Activated CD4-positive, alpha-beta T cell treated with anti-CD3 and anti-CD28 coated beads for 4 hours (primary cell): Measurements from ENCODE around the gene DRAXIN.

ENCODE experiments used
- DNase-seq, 2 donors: peaks; one replicate each; pipeline ENCODE4 v3.0.0-alpha.2; 2020

Gene DRAXIN

DNA sequence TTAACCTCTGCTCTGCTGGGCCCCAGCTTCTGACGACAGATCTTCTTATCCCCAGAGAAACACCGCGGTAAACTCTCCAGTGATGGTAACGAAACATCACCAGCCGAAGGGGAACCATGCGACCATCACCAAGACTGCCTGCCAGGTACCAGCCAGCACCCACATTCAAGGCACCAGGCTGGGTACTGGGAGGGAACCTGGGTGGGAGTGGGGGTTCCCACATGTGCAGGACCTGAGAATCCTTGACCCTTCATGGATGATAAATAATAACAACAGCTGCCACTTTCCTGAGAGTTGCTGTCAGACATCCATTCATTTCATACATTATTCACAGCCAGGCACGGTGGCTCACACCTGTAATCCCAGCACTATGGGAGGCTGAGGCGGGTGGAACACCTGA is 20.8 kb downstream of the DRAXIN start:
- DNase-seq: no peak

DNA sequence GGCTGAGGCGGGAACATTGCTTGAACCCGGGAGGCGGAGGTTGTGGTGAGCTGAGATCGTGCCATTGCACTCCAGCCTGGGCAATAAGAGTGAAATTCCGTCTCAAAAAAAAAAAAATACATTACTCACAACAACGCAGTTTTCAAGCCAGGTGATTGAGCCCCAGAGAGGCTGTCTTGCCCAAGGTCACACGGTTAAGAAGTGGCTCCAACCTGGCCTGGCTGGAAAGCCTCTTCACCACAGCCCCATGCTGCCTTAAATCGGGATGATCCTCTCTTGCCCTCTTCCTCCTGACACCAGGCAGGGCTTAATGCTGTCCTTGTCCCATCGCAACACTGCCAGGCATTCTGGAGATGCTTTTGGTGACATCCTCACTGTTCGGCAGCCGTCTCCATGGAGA is 21.6 kb downstream of the DRAXIN start:
- no peak for DNase-seq

DNA sequence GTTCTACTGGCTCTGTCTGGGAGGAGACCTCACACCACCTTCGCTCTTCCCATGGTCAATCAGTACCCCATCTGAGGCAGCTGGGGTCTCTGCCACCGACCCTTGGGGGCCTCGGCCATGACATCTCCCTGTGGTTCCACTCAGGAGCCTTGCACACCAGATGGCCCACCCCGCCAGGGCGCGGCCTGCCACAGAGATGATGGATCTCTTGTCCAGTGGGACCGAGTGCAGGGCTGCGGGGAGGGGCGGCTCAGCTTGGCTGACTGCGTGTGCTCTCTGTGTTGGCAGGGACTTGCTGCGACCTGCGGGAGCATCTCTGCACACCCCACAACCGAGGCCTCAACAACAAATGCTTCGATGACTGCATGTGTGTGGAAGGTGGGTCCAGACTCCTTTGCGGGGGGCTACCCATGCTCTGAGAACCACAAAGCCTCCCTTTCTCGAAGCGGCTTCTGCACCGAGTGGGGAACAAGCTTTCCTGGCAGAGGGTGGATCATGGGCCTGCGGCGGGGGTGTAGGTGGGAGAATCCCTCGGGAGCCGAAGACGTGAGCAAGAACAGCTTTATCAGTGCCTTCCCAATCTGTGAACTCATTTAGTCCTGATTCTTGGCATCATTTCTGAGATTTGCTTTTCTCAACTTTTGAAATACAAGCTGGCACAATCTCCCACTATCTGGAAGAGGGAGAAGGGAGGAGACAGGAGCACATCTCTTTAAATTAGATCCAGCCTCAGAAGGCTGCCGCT is 23.5 kb downstream of the DRAXIN start:
- no peak for DNase-seq

DNA sequence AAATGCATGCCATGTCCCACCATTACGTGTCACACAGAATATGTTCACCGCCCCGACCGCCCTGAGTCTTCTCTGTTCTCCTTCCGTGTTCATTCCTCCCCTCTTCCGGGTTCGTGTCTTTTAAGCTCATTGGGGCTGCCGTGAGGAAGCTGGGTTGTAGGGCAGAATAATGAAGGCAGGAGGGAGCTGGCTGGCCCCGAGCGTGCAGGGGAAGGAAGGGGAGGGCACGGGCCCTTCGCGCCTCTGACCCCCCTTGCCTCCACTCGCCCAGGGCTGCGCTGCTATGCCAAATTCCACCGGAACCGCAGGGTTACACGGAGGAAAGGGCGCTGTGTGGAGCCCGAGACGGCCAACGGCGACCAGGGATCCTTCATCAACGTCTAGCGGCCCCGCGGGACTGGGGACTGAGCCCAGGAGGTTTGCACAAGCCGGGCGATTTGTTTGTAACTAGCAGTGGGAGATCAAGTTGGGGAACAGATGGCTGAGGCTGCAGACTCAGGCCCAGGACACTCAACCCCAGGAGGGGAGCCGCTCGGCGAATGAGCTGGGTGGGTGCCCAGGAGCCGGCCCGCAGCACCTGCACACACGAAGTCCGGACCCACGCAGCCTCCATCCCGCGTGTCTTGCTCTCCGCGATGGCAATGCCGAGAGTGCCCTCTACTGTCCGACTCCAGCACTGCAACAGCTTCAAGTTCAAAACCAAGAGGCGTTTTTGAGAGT is 28.0 kb downstream of the DRAXIN start:
- DNase-seq: peak; percentile 84 to 91

DNA sequence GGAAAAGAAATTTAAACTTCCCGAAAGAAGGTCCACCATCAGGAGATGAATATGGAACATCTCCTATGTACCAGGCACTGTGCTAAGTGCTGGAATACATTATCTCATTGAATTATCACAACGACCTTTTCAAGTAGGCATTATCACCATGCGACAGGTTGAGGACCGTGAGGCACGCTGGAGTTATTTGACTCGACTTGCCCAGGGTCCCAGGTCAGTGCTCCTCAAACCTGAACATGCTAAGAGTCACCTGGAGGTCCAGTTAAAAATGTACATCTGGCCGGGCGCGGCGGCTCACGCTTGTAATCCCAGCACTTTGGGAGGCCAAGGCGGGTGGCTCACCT is 28.5 kb downstream of the DRAXIN start:
- no peak for DNase-seq

DNA sequence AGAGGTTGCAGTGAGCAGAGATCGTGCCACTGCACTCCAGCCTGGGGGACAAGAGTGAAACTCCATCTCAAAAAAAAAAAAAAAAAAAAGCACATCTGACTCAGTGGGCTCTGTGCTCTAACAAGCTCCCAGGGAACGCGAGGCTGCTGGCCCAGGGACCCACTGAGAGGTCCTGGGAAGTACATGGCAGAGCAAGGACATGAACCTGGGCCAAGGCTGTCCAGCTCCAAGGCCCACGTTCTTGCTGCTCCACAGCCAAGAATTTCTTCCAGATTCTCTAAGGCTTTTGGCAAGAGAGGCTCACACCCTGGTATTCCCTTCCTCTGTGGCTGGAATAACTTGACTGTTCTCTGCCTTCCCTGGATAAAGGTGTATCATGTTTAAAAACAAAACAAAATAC is 29.0 kb downstream of the DRAXIN start:
- DNase-seq: no peak

DNA sequence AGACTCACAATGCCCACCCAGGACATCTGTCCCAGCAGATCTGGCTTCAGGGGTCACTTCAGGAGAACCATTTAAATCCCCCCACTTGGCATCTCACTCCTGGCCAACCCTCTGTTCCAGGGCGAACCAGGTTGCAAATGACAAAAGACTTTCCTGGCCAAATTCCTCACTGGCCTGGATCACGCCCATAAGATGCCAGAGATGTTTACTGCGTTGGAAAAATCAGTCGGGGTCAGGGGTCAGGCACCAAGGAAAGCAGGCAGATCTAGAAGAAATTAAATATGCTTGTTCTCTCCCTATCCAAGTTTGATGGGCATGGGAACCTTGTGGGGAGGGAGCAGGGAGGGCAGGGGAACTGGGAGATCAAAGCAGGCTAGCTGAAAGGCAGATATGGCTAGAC is 29.8 kb downstream of the DRAXIN start:
- no peak for DNase-seq

DNA sequence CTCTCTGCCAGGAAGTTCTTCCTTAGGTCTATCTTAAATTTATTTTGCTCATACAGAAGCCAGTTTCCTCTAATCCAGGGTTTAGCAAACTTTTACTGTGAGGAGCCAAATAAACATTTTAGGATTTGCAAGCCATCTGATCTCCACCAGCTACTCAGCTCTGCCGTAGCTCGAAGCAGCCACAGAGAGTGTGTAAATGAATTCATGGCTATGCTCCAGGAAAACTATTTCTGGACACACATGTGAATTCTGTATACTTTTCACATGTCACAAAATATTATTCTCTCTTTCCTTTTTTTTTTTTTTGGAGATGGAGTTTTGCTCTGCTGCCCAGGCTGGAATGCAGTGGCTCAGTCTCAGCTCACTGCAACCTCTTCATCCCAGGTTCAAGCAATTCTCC is 31.0 kb downstream of the DRAXIN start:
- no peak for DNase-seq

DNA sequence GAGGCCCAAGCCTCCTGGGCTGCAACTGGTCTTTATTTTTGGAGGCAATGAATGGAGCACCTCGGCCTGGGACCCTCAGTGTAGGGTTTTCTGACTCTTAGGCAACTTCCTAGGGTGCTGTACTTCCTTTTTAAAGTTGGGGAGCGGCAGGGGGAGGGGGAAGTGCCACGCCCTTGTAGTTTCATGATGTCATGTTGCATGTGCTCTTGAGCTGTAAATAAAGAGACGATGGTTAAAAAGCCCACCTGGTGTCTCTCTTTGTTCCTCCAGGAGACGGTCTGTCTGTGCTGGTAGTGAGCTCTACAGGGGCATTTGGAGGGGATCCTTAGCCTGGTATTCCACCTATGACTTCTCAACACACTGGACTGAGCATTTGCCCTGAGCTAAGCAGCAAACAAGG is 34.1 kb downstream of the DRAXIN start:
- no peak for DNase-seq

DNA sequence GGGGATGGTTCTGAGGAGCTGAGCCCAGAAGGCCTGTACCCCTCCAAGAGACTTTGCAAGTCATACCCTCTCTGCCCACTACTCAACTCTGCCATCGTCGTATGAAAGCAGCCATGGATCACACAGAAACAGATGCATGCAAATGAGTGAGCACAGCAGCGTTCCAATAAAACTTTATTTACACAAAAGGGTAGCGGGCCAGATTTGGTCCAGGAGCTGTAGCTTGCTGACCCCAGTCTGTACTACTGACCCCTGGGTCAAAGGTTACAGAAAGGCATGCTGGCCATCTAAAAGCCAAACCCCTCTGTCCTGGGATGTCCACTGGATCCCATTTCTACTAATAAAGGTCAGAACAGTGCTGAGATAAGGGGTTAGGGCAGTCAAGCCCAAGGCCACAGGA is 35.6 kb downstream of the DRAXIN start:
- no peak for DNase-seq

DNA sequence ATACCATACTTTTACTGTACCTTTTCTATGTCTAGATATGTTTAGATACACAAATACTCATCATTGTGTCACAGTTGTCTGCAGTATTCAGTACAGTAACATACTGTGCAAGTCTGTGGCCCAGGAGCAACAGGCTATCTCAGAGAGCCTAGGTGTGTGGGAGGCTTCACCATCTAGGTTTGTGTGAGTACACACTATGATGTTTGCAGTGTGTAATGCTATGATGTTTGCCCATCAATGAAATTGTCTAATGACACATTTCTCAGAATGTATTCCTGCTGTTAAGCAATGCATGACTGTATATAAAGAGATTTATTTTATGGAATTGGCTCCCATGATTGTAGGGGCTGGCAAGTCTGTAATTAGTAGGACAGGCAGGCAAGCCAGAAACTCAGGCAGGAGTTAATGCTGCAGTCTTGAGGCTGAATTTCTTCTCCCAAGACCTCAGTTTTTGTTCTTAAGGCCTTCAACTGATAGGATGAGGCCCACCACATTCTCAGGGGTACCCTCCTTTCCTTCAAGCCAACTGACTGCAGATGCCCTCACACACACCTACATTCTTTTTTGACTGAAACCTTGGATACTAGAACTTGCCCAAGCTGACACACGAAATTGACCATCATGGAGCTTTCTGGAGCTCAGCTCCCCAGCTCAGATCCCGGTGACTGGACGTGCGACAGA is 36.8 kb downstream of the DRAXIN start:
- no peak for DNase-seq

DNA sequence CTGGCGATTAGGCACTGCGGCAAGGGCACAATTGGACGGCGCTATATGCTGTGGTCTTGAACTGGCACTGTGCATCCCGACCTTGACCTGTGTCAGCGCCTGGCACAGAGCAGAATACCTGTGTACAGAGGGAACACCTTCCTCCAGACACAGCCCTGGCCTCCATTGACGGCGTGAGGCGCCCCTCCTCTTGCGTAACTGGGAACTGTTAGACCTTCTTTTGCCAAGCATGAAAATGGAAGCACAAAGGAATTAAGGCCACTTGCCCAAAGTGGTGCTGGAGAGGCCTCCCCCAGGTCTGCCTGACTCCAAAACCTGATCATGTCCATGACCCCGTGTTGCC is 37.6 kb downstream of the DRAXIN start:
- no peak for DNase-seq

DNA sequence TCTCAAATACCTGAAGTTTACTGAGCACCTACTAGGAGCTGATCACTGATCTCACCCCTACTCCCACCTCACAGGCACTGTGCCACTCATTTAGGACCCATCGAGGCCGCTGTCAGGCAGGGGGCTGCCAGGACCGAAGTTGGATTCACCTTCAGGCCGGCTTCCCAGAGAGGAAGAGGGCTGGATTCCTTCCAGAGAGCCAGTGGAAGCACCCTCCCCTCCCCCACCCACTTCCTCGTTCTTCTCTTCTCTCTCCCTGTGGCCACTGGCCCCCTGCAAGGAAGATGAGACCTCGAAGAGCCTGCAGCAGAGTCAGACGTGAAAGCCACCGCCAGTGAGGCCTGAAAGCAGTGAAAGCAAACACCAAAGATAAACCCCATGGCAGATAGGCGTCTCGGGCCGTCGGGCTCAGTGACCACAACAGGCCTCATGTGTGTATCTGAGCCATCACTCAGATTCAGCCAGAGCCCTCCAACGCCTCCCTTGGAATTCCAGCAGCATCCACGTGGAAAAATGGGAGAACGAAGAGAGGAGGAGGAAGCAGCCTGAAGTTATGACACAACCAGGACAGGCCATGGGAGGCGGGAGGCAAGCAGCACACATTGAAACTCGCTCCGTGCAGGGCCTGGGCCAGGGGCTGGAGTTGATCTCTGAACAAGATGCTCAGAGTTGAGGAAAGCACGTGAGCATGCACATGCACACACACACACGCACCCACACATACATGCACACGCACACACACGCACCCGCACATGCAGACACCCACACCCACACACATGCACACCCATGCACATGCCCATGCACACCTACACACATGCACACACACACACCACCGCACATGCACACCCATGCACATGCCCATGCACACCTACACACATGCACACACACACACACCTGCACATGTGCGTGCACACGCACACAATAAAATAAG is 38.3 kb downstream of the DRAXIN start:
- no peak for DNase-seq

DNA sequence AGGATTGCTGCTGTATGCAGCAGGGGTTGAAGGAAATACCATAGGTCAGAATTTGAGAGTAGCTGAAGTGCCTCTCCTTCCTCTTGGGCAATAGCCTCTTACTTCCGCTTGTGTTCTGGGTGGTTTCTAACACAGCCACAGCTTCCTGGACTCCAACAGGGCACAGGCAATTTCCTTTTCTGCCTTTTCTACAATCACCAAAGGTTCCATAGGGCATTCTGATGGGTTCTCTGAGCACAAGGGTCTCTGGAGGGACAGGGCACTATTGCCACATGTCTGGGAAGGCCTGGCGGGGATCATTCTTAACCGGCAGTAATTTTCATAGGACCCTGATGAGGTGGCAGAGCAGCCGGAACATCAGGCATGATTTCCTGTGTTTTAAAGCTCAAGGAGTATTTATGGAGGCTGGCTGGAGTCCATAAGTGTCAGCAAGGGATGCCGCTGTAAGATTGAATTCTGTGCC is 39.0 kb downstream of the DRAXIN start:
- DNase-seq: peak in 1 of 2 donors; percentile 26

DNA sequence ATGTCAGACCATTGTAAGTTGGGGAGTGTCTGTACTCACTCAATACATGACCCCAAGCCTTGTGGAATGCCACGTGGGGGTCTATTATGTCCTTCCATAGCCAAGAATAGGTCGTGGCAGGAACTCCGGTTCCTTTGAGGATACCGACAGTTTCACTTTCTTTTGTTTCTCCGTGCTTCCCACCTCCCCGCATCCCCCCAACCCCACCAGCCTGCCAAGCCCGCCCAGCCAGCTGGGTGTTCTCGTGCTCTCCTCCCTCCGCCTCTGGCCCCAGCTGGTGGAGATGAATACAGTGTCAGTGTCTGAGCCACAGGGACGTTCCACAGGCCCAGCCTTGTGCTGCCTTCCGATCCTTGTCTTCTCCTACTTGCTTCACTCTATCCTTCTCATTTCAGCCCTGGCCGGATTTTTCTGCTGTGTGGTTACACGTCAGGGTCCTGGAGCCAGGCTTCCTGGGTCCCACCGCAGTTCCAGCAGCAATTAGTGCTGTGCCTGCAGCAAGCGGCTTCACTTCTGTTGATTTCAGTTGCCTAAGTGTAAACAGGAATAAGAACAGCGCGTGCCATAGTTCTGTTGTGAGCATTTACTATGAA is 40.3 kb downstream of the DRAXIN start:
- DNase-seq: no peak

DNA sequence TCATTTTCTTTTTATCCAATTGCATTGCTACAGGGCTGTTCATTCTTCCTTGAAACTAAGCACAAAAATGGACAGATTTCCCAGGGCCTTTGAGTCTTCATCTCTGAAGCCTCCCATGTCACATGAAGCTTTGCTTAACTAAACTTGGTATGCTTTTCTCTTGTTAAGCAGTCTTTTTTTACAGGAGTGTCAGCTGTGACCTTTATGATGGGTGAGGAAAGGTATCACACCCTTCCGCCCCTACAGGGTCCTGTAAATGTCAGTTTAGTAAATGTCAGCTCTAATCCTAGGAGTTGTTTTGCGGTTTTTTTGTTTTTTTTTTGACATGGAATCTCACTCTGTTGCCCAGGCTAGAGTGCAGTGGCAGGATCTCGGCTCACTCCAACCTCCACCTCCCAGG is 41.8 kb downstream of the DRAXIN start:
- no peak for DNase-seq

DNA sequence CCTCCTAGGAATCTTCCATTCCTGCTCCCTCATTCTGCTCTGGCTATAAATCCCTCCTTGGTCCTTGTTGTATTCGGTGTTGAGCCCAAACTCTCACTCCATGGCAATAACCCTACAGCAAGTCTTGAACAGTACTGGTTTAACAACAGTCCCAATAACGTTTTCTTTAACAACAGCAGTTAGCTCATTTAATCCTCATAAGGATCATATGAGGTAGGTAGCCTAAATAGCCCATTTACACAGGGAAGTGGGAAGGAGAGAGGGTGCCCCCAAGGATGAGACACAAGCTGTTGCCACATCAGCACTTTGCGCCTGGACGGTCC is 44.0 kb downstream of the DRAXIN start:
- no peak for DNase-seq

DNA sequence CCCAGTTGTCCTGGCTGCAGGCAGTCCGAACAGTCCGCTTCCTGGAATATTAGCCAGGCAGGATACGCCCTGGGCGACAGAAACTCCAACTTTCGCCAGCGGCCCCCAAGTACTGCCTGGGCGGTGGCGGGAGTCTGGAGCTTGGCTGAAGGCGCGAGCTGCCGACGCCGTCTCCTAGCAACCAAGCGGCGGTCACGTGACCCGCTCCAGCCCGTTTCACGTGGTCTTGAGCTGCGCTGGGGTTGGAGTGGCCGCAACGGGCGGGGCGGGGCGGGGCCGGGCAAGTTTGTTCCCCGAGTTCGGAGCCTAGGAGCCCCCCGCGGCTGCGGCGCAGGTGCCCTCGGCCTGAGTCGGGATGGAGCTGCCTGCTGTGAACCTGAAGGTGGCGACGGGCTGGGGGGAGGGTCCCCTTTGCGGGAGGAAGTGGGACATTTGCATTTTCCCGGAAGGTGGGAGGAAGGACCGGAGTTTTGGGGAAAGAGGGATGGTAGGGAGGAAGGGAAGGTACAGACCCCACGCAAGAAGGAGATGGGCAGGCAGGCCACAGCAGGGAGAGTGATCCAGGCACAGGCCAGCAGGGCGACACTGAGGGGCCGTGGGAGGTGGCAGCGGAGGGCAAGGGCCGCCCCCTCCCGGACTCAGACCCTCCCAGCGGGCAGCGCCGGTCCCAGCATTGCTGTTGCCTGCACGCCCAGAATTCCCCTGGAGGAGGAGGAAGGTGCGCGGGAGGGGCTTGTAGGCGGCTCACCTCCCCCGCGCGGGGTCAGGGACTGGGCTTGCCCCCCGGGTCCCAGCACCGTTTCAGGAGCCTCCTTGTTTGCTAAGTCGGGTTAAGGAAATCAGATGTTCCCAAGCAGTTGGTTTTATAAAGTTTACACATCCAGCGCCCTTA is 44.6 kb downstream of the DRAXIN start, which contains the start of gene AGTRAP:
TSS of gene AGTRAP (plus strand) at position 283 of the 892 bp plus-strand sequence. CDS start at position 356, 73 bp downstream.
- DNase-seq: peak; percentile 81

DNA sequence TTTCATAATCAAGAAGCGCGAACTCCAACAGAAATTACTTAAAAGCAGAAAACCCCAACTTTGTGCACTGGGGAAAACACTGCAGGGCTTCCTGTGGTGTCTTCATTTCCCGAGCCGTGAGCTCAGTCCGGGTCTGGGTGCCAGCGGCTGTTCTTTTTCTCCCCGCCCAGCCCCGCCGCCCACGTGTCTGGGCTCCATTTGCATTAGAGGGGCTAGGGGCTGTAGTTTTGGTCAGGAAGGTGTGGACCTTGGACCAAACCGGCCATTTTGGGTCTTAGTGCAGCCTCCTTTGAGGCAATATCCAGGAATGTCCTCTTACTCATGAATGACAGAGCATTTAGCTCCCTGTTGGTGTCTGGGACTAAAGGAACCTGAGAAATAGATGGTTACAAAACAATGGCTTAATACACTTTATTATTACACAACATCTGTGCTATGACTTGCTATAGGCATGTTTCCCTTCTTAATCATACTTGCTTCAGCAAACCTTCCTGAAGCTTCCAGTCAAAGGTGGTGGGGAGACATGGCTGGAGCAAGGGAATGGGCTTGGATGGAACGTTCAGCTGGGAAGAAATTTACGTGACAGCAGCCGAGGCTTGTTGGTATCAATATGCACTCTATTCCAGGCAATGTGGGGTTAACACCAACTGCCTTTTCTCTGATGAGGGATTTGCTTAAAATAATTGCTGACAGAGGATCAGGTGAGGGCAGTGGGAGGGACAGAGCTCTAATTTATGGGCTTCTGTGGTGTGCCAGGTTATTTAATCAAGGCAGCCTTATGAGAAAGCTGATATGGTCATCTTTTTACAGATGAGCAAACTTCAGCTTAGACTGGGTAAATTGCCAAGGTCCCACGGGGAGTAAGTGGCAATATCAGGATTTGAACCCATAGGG is 45.5 kb downstream of the DRAXIN start:
- DNase-seq: peak; percentile 42 to 45

DNA sequence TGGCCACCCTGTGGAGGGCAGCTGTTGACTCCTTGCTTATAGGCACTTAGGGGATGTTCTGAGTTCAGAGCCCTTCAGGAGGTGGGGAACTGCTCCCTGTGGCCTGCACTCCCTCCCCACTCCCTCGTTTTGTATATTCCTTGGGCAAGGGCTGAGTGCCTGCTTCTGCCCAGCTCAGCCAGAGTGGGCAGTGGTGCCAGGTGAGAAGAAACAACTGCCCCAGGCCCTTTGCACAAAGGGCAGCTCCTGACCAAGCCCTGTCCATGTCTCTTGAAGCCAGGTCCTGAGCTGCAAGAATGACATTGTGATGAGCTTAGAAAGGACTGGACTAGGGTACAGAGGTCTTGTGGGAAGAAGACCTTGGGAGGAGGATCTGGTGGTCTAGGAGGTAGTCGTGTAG is 46.6 kb downstream of the DRAXIN start:
- no peak for DNase-seq

DNA sequence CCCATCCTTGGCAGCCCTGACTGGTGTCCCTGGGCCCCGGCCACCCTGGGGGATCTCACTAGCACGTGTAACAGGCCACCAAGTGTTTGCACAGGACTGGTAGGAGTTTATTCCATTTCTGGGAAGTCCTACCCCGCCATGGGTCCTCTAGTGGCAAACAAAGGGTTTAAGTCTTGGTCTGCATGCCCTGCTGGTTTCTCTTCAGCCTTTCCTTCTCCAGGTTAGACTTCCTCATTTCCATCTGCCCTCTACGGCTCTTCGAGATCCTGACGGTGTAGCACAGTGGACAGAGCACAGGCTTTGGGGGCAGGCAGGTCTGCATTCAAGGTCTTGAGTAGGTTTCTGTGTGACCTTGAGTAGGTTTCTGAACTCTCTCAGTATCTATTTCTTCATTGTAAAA is 47.3 kb downstream of the DRAXIN start:
- no peak for DNase-seq
